Loucy (cell line): Measurements from ENCODE around the gene PCCA.

Source experiments
- H2AFZ ChIP-seq: fragments of 200-600 bp; sonication (generic); 2 replicates; pipeline ENCODE4 v1.6.0; 2016; ENCODE audit warnings: antibody characterized with exemption, mild to moderate bottlenecking, low read length, moderate library complexity
- H3F3A ChIP-seq: fragments of 200-600 bp; 2 replicates; pipeline ENCODE4 v1.6.0; 2016; ENCODE audit warnings: antibody characterized with exemption, low read depth, mild to moderate bottlenecking
- H3K27me3 ChIP-seq: fragments of 200-600 bp; sonication (generic); 2 replicates; pipeline ENCODE4 v1.6.1; 2014; ENCODE audit warnings: low read length, mild to moderate bottlenecking; ENCODE audit not compliant: insufficient read depth, poor library complexity, severe bottlenecking
- H3K36me3 ChIP-seq: fragments of 200-600 bp; sonication (generic); 2 replicates; pipeline ENCODE4 v1.6.1; 2016; ENCODE audit warnings: low read length; ENCODE audit not compliant: insufficient read depth
- H3K4me1 ChIP-seq: fragments of 200-600 bp; sonication (generic); 2 replicates; pipeline ENCODE4 v1.5.1; 2014; ENCODE audit warnings: low read length, mild to moderate bottlenecking; ENCODE audit not compliant: insufficient read depth, poor library complexity, severe bottlenecking
- H3K4me2 ChIP-seq: fragments of 200-600 bp; sonication (generic); 2 replicates; pipeline ENCODE4 v1.6.0; 2014; ENCODE audit warnings: antibody characterized with exemption, low read length, low read depth, mild to moderate bottlenecking; ENCODE audit not compliant: poor library complexity, severe bottlenecking
- H3K4me3 ChIP-seq: fragments of 200-600 bp; sonication (generic); 2 replicates; pipeline ENCODE4 v1.5.1; 2014; ENCODE audit warnings: low read length, mild to moderate bottlenecking, mixed read lengths; ENCODE audit not compliant: poor library complexity, severe bottlenecking
- H3K79me2 ChIP-seq: fragments of 200-600 bp; sonication (generic); 2 replicates; pipeline ENCODE4 v1.6.1; 2014; ENCODE audit warnings: low read length; ENCODE audit not compliant: insufficient read depth
- H3K9ac ChIP-seq: fragments of 200-600 bp; sonication (generic); 2 replicates; pipeline ENCODE4 v1.6.0; 2014; ENCODE audit warnings: mild to moderate bottlenecking, low read depth, low read length, moderate library complexity; ENCODE audit not compliant: poor library complexity, severe bottlenecking
- H3K9me2 ChIP-seq: fragments of 200-600 bp; sonication (generic); replicated peaks from 2 replicates; pipeline ENCODE4 v1.6.1; 2016; ENCODE audit warnings: low read depth, low read length, mixed read lengths
- H3K9me3 ChIP-seq: fragments of 200-600 bp; sonication (generic); 2 replicates; pipeline ENCODE4 v1.6.1; 2014; ENCODE audit warnings: mild to moderate bottlenecking, antibody characterized with exemption, low read length, low read depth; ENCODE audit not compliant: insufficient read depth
- H4K20me1 ChIP-seq: fragments of 200-600 bp; sonication (generic); 2 replicates; pipeline ENCODE4 v1.6.0; 2014; ENCODE audit warnings: antibody characterized with exemption, low read length, mild to moderate bottlenecking; ENCODE audit not compliant: insufficient read depth, poor library complexity, severe bottlenecking
- EZH2phosphoT487 ChIP-seq: fragments of 200-600 bp; IDR thresholded peaks from 2 replicates; pipeline ENCODE4 v1.6.1; 2018; ENCODE audit warnings: antibody characterized with exemption, mild to moderate bottlenecking, moderate library complexity, borderline replicate concordance
- TF ChIP-seq, protein P1 (sequence below): fragments of 200-600 bp; sonication (generic); conservative IDR thresholded peaks from 2 replicates; pipeline ENCODE4 v1.5.1; 2014; ENCODE audit warnings: mild to moderate bottlenecking, antibody characterized with exemption, low read length

The PCCA gene

DNA sequence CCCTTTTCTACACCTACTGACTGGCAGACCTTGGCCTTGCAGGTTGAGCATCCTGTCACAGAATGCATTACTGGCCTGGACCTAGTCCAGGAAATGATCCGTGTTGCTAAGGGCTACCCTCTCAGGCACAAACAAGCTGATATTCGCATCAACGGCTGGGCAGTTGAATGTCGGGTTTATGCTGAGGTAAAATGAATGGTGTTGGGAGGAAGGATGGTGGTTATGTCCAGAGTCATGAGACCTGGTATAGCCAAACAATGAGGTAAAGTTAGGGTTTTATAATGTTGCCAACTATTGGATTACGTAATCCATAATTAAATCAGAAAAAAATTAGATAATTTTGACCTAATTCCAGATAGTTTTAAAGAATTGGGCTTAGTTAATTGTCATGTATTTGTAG lies 212.5 kb downstream of the PCCA start:
- Histone ChIP-seq H4K20me1 (no peaks in the 10 kb centered on the region), H3K9ac (no peak overlapping the region), H3K4me3 (no peak overlapping the region), H3K27me3 (no peaks in the 10 kb centered on the region), H3K9me2 (no peaks in the 10 kb centered on the region; the same call in 1 of the 2 replicates), H3K4me2 (no peak overlapping the region), H2AFZ (no peak overlapping the region), H3K4me1 (no peaks in the 10 kb centered on the region), H3K9me3 (no peaks in the 10 kb centered on the region), H3F3A (no peaks in the 10 kb centered on the region), H3K79me2 (no peaks in the 10 kb centered on the region), H3K36me3 (no peaks in the 10 kb centered on the region)
- no peak for TF ChIP-seq EZH2phosphoT487
- TF ChIP-seq, protein P1, sequence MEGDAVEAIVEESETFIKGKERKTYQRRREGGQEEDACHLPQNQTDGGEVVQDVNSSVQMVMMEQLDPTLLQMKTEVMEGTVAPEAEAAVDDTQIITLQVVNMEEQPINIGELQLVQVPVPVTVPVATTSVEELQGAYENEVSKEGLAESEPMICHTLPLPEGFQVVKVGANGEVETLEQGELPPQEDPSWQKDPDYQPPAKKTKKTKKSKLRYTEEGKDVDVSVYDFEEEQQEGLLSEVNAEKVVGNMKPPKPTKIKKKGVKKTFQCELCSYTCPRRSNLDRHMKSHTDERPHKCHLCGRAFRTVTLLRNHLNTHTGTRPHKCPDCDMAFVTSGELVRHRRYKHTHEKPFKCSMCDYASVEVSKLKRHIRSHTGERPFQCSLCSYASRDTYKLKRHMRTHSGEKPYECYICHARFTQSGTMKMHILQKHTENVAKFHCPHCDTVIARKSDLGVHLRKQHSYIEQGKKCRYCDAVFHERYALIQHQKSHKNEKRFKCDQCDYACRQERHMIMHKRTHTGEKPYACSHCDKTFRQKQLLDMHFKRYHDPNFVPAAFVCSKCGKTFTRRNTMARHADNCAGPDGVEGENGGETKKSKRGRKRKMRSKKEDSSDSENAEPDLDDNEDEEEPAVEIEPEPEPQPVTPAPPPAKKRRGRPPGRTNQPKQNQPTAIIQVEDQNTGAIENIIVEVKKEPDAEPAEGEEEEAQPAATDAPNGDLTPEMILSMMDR, result no peak

- Histone ChIP-seq H3K4me2 (no peak overlapping the region), H3K36me3 (no peaks in the 10 kb centered on the region), H3K4me3 (no peak overlapping the region), H3K9ac (no peak overlapping the region), H2AFZ (no peak overlapping the region), H4K20me1 (no peaks in the 10 kb centered on the region), H3K27me3 (no peaks in the 10 kb centered on the region), H3K9me3 (no peaks in the 10 kb centered on the region), H3F3A (no peaks in the 10 kb centered on the region), H3K79me2 (no peaks in the 10 kb centered on the region), H3K9me2 (no peaks in the 10 kb centered on the region; the same call in 1 of the 2 replicates), H3K4me1 (no peaks in the 10 kb centered on the region)
- TF ChIP-seq, protein P1, result no peak
- no peak for TF ChIP-seq EZH2phosphoT487
These were observed 213.5 kb downstream of the PCCA start for GRCh38 chr13:100302391-100302790.

GRCh38 chr13:100304229-100304628 lies 215.3 kb downstream of the PCCA start:
- no peaks in the 10 kb centered on the region; the same call in 1 of the 2 replicates for H3K9me2 ChIP-seq
- no peaks in the 10 kb centered on the region for H3K9me3 ChIP-seq
- no peaks in the 10 kb centered on the region for H3K79me2 ChIP-seq
- H3K27me3 ChIP-seq, result no peaks in the 10 kb centered on the region
- H3K4me1 ChIP-seq, result no peaks in the 10 kb centered on the region
- H3K4me3 ChIP-seq, result no peak overlapping the region
- H3K36me3 ChIP-seq, result no peaks in the 10 kb centered on the region
- no peak overlapping the region for H2AFZ ChIP-seq
- TF ChIP-seq, protein P1, result no peak
- no peak for TF ChIP-seq EZH2phosphoT487
- no peak overlapping the region for H3K9ac ChIP-seq
- no peak overlapping the region for H3K4me2 ChIP-seq
- H3F3A ChIP-seq, result no peaks in the 10 kb centered on the region
- H4K20me1 ChIP-seq, result no peaks in the 10 kb centered on the region
